NCI-H524 treated with DMSO at 0.1 percent for 48 hours (cell line): ENCODE data around the gene AFMID.

Source experiments
- DNase-seq: peaks from one replicate; lab custom pipeline; 2025; lab: John Stamatoyannopoulos, UW

The AFMID gene

DNA sequence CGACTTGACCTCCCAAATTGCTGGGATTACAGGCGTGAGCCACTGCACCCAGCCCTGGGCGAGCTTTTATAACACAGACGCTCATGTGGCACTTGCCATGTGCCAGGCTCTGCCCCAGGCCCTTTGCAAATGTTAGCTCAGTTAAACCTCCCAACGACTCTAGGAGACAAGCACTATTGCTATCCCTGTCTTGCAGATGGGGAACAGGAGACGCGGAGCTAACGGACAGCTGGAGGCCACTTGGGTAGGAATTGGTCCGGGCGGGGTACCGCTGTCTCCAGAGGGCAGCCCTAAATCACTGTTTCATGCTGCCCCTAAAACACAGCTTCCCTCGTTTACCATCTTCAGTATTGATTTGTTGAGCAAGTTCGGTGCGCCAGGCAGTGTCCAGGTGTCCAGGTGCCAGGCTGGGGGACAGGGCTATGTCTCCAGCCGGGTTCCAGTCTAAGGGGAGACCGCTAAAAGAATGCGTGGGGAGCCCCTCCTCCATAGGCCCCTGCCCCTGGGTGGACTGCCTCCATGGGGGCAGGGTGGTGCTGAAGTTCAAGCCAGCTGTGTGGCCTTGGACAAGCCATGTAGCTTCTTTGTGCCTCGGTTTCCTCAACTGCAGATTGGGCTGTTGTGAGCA, 68.0 kb downstream of the AFMID start:
- no peak for DNase-seq

DNA sequence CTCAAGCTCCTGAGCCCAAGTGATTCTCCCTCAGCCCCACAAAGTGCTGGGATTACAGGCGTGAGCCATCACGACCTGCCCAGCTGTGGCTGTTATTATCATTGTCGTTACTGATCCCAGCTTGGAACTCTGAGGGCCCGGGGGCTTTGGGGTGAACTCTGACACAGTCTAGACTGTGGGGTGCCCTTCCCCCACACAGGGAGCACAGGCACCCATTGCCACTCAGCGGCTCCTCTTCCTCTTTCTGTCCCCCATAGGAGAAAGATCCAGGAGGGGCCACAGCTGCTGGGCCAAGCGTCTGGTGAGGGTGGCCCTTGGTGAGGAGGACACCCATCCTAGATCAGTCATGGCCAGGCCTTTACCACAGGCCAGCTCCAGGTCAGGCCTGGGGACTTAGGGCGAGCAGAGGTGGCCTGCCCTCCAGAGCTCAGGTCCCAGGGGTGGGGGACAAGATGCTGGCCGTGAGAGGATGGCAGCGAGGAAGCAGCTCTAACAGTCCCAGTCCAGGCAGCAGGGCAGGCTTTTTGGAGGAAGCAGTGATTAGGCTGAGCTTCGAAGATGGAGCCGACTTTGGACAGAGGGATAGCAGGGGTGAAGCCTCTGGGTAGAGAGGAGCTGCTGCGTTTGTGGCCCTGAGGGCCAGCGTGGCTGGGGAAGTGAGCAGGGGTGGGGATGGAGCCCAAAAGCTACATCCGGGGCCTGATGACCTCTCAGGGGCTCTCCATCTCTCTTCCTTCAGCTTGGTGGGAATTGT, 69.0 kb downstream of the AFMID start:
- no peak for DNase-seq

DNA sequence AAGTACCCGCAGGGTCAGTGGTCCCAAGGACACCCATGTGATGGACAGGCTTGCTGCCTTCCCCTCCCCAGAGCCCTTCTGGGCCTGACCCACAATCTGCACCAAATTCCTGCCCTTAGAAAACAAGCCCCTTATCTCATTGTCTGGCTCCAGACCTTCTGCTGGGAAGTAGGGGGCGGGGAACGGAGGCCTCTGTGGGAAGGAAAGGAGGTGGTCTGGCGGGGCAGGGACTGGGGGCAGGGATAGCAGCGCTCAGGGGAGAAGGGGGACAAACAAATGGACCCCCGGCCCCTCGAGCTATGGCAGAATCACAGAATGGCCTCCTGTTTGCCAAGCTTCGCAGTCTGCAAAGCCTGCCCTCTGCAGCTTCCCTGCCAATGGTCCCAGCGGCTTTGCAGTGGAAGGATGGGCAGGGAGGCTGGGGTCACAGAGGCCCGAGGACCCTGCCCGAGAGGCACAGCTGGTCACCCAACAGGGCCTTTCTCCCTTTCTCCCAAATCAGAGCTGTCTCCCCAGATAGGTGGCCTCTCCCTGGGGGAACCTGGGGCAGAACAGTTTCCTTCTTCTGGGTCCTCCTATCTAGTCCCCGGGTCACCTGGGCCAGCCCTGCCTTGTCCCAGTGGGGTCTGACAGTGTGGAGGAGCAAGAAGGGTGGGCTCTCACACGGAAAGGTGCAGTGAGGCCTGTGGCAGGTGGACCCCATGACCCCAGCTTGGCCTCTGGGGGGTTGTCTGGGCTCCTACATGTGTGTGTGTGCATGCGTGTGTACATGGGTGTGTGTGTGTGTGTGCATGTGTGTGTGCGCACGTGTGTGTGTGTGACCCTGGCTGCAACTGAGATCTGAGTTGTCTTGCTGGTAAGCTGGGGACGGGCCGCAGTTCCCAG, 69.8 kb downstream of the AFMID start:
- no peak for DNase-seq
